Ishikawa (cell line): ENCODE results near the gene ATP13A1.

Source experiments
- EGR1 ChIP-seq: IDR thresholded peaks from 2 replicates; pipeline ENCODE4 v1.6.1; 2012
- EP300 ChIP-seq: IDR thresholded peaks from 2 replicates; pipeline ENCODE4 v1.6.1; 2012; ENCODE audit warnings: borderline replicate concordance
- NFIC ChIP-seq: IDR thresholded peaks from 2 replicates; pipeline ENCODE4 v1.6.1; 2012
- RAD21 ChIP-seq: IDR thresholded peaks from 2 replicates; pipeline ENCODE4 v1.6.1; 2012; ENCODE audit warnings: low read depth
- TAF1 ChIP-seq: IDR thresholded peaks from 2 replicates; pipeline ENCODE4 v1.6.1; 2012; ENCODE audit warnings: low read depth, mild to moderate bottlenecking
- TCF12 ChIP-seq: IDR thresholded peaks from 2 replicates; pipeline ENCODE4 v1.6.1; 2012; ENCODE audit warnings: low read depth
- TEAD4 ChIP-seq: IDR thresholded peaks from 2 replicates; pipeline ENCODE4 v1.6.1; 2012
- YY1 ChIP-seq: IDR thresholded peaks from 2 replicates; pipeline ENCODE4 v1.6.1; 2012; ENCODE audit warnings: low read depth
- ZBTB7A ChIP-seq: IDR thresholded peaks from 2 replicates; pipeline ENCODE4 v1.6.1; 2012; ENCODE audit warnings: low read depth
- TF ChIP-seq, protein P1 (sequence below): IDR thresholded peaks from 2 replicates; pipeline ENCODE4 v1.6.1; 2012
- TF ChIP-seq, protein P2 (sequence below): IDR thresholded peaks from 2 replicates; pipeline ENCODE4 v1.6.1; 2012; ENCODE audit warnings: low read depth, mild to moderate bottlenecking

DNA sequence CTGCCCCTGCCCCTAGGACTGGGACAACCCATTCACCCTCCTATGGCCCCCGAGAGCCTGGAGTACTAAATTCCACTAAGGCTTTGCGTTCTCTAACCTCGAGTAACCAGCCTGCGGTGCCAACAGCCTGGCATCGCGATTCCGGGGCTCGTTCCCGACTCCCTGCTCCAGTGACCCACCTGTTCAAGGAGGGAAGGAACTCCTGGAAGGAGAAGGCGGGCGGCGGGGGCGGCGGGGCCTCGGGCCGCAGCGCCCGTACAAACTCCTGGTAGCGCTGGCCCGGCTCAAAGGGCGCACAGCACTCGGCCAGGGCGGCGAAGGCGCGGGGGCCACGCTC, 26.3 kb downstream of the ATP13A1 start:
- TF ChIP-seq, protein P1, sequence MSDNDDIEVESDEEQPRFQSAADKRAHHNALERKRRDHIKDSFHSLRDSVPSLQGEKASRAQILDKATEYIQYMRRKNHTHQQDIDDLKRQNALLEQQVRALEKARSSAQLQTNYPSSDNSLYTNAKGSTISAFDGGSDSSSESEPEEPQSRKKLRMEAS: no peak
- TF ChIP-seq, protein P2, sequence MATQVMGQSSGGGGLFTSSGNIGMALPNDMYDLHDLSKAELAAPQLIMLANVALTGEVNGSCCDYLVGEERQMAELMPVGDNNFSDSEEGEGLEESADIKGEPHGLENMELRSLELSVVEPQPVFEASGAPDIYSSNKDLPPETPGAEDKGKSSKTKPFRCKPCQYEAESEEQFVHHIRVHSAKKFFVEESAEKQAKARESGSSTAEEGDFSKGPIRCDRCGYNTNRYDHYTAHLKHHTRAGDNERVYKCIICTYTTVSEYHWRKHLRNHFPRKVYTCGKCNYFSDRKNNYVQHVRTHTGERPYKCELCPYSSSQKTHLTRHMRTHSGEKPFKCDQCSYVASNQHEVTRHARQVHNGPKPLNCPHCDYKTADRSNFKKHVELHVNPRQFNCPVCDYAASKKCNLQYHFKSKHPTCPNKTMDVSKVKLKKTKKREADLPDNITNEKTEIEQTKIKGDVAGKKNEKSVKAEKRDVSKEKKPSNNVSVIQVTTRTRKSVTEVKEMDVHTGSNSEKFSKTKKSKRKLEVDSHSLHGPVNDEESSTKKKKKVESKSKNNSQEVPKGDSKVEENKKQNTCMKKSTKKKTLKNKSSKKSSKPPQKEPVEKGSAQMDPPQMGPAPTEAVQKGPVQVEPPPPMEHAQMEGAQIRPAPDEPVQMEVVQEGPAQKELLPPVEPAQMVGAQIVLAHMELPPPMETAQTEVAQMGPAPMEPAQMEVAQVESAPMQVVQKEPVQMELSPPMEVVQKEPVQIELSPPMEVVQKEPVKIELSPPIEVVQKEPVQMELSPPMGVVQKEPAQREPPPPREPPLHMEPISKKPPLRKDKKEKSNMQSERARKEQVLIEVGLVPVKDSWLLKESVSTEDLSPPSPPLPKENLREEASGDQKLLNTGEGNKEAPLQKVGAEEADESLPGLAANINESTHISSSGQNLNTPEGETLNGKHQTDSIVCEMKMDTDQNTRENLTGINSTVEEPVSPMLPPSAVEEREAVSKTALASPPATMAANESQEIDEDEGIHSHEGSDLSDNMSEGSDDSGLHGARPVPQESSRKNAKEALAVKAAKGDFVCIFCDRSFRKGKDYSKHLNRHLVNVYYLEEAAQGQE: no peak
- TF ChIP-seq EP300: no peak
- TF ChIP-seq YY1: no peak
- no peak for TF ChIP-seq EGR1
- TF ChIP-seq RAD21: no peak
- TF ChIP-seq TCF12: no peak
- no peak for TF ChIP-seq TEAD4
- no peak for TF ChIP-seq NFIC
- no peak for TF ChIP-seq ZBTB7A
- no peak for TF ChIP-seq TAF1
